ENCODE measurements around the gene PHAX. TPM values are rescaled to one million over a fixed set of nuclear protein-coding genes. Genes with fewer than 3 reads are reported as not detected.

The PHAX gene, protein sequence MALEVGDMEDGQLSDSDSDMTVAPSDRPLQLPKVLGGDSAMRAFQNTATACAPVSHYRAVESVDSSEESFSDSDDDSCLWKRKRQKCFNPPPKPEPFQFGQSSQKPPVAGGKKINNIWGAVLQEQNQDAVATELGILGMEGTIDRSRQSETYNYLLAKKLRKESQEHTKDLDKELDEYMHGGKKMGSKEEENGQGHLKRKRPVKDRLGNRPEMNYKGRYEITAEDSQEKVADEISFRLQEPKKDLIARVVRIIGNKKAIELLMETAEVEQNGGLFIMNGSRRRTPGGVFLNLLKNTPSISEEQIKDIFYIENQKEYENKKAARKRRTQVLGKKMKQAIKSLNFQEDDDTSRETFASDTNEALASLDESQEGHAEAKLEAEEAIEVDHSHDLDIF
- total RNA-seq, result 51.3 and 71.7 TPM in 2 replicates

DNA sequence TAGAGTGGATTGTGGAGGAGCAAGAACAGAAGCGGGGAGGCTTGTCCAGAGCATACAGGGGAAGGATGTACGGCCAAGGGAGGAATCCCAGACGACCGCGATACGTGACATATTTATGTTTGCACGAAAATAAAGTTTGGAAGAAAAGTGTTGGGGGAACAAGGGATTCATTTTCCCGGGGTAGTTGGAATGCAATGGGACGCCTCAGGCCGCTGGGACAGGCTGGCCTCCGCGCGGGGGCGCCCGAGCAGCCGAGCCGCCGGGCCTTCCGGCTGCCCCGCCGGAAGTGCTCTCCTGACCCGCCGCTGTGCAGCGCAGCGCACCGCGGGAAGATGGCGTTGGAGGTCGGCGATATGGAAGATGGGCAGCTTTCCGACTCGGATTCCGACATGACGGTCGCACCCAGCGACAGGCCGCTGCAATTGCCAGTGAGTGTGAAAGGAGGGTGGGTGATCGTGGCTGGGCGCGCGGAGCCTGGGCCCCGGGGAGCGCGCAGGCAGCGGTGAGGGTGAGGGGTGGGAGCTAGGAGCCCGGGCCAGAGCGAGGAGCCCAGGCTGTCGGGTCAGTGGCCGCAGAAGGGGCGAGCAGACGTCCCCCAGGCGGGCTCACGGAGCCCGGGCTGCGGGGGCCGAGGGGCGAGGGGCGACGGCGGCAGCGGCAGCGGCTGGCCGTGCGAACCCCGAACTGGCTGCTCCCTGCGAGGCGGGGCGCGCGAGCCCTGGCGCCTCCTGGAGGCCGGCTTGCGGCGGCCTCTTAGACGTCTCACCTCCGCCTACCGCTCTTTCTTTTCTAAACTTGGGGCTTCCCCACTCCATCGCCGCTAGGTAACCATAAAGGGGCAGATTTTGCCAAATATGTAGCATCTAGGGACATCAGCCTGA, at the start of gene PHAX:
Gene PHAX (plus strand): TSS at position 317 of the 881 bp plus-strand sequence. CDS start 16 bp downstream, at position 333.

DNA sequence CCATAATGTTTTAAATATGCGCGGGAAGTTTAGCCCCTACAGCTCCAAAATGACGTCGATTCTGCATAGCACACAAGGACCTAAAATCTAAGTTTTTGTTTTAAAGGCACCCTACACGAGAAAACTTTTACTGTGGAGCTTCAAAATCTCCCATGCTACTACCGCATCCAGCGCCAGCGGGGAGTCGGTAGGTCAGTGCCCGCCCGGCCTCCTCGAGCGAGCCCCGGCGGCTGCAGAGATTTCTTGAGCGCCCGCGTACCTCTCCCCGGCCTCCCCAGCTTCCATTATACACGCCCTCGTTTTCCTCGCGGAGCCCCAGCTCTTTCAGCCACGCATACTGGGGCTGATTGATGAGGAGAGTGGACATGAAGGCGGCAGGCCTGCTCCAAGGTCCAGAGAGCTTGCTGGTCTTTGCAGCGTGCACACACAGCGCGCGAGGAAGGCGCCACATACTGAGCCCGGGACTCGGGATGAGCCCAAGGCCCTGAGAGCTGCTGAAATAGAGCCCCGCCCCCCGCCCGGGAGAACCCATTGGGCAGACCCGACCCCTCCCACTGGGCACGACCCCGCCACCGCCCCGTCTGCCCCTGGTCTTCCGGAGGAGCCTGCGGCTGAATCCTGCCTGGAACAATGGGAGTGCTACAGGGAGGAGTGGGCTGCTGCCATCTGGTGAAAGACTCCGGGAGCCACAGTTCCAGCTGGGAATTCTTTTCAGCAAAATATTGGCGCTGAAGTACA, 5.8 kb upstream of the PHAX start, which contains the start of gene ALDH7A1:
Gene ALDH7A1 (minus strand): TSS at position 472 of the 738 bp plus-strand sequence. CDS start 21 bp downstream, at position 451.

Other genes with a start within 250 kb of the PHAX start
- gene GRAMD2B, start 177.5 kb upstream of the PHAX start, total RNA-seq, result 23.6 and 25.3 TPM in 2 replicates
- gene ALDH7A1, start 5.7 kb upstream of the PHAX start, total RNA-seq, result 44.1 and 69.8 TPM in 2 replicates
- 2.8 and 4.8 TPM in 2 replicates for gene LMNB1, start 176.2 kb downstream of the PHAX start, total RNA-seq